Hepatocyte (in vitro differentiated cells): Measurements from ENCODE around the gene ZNF469. TPM values are rescaled to one million over a fixed set of nuclear protein-coding genes. Genes with fewer than 3 reads are reported as not detected.

Experiments used
- DNase-seq: peaks from one replicate; pipeline ENCODE4 v3.0.0-alpha.2; 2016; ENCODE audit warnings: low spot score
- H2AFZ ChIP-seq: fragments of 200-600 bp; sonication (generic); 2 replicates; pipeline ENCODE4 v1.6.0; 2016; ENCODE audit warnings: antibody characterized with exemption, mild to moderate bottlenecking
- H3K27ac ChIP-seq: fragments of 200-600 bp; sonication (generic); 2 replicates; pipeline ENCODE4 v1.5.1; 2016; ENCODE audit warnings: mild to moderate bottlenecking
- H3K27me3 ChIP-seq: fragments of 200-600 bp; sonication (generic); 2 replicates; pipeline ENCODE4 v1.6.1; 2016
- H3K36me3 ChIP-seq: fragments of 200-600 bp; sonication (generic); replicated peaks from 2 replicates; pipeline ENCODE4 v1.5.1; 2016; ENCODE audit warnings: low read depth; ENCODE audit not compliant: insufficient read depth
- H3K4me1 ChIP-seq: fragments of 200-600 bp; sonication (generic); 2 replicates; pipeline ENCODE4 v1.5.1; 2016; ENCODE audit warnings: mild to moderate bottlenecking, moderate library complexity; ENCODE audit not compliant: insufficient read depth
- H3K4me2 ChIP-seq: fragments of 200-600 bp; sonication (generic); 2 replicates; pipeline ENCODE4 v1.6.0; 2016
- H3K4me3 ChIP-seq: fragments of 200-600 bp; sonication (generic); 2 replicates; pipeline ENCODE4 v1.5.1; 2016; ENCODE audit warnings: mild to moderate bottlenecking
- H3K79me2 ChIP-seq: fragments of 200-600 bp; sonication (generic); 2 replicates; pipeline ENCODE4 v1.6.0; 2017; ENCODE audit warnings: mild to moderate bottlenecking
- H3K9me2 ChIP-seq: fragments of 200-600 bp; sonication (generic); replicated peaks from 2 replicates; pipeline ENCODE4 v1.6.0; 2017; ENCODE audit warnings: mild to moderate bottlenecking; ENCODE audit not compliant: insufficient read depth
- H3K9me3 ChIP-seq: fragments of 200-600 bp; sonication (generic); 2 replicates; pipeline ENCODE4 v1.5.1; 2016; ENCODE audit warnings: low read depth, mild to moderate bottlenecking
- H4K20me1 ChIP-seq: fragments of 200-600 bp; sonication (generic); 2 replicates; pipeline ENCODE4 v1.6.0; 2016; ENCODE audit warnings: mild to moderate bottlenecking; ENCODE audit not compliant: insufficient read depth, poor library complexity, severe bottlenecking
- CTCF ChIP-seq: fragments of 200-600 bp; sonication (generic); IDR thresholded peaks from 2 replicates; pipeline ENCODE4 v1.5.1; 2016; ENCODE audit warnings: antibody characterized with exemption, mild to moderate bottlenecking; ENCODE audit not compliant: poor library complexity
- EZH2 ChIP-seq: fragments of 200-600 bp; sonication (generic); IDR thresholded peaks from 2 replicates; pipeline ENCODE4 v1.6.1; 2016; ENCODE audit warnings: antibody characterized with exemption, mild to moderate bottlenecking, borderline replicate concordance
- EZH2phosphoT487 ChIP-seq: fragments of 200-600 bp; sonication (generic); IDR thresholded peaks from one replicate; pipeline ENCODE4 v1.6.1; 2018; ENCODE audit warnings: antibody characterized with exemption, mild to moderate bottlenecking, low read depth, moderate library complexity; ENCODE audit not compliant: unreplicated experiment, severe bottlenecking
- WGBS: methylation state at CpG from one replicate; pipeline ENCODE4 v1.1.6; 2016; ENCODE audit warnings: low lambda C conversion rate; ENCODE audit errors: missing lambda C conversion rate; 5-methylcytosine and 5-hydroxymethylcytosine counted together
- polyA plus RNA-seq: library from polyadenylated mRNA; unstranded; fragments of >200 nt; fragmentation: Nextera tagmentation; extraction: Ambion mirVana; gene quantifications from 2 replicates; pipeline ENCODE4 v1.2.1, GENCODE V29; 2016
- total RNA-seq: library from RNA; depleted of rRNA; stranded (reverse); fragments of >200 nt; gene quantifications from 2 replicates; pipeline ENCODE4 v1.2.3, GENCODE V29; 2014

Gene ZNF469
- total and polyA plus RNA-seq, 2 experiments from 2014 or later = 1.0 to 1.3 TPM

GRCh38 chr16:88363239-88363891 is 19.4 kb upstream of the ZNF469 start:
- TF ChIP-seq EZH2 (no peak), CTCF (no peak), EZH2phosphoT487 (no peak)
- no peak overlapping the region for H3K4me3 ChIP-seq
- no peak overlapping the region for H3K27ac ChIP-seq
- H3K27me3 ChIP-seq = no peaks in the 10 kb centered on the region
- H3K4me2 ChIP-seq = no peak overlapping the region
- no peaks in the 10 kb centered on the region for H3K4me1 ChIP-seq
- no peak overlapping the region for H2AFZ ChIP-seq
- no peaks in the 10 kb centered on the region for H3K9me2 ChIP-seq
- H3K79me2 ChIP-seq = no peaks in the 10 kb centered on the region
- DNase-seq = no peak
- H3K36me3 ChIP-seq = no peaks in the 10 kb centered on the region
- no peaks in the 10 kb centered on the region for H4K20me1 ChIP-seq
- 45% methylated on average over 2 of the region's 2 CpGs for WGBS
- no peaks in the 10 kb centered on the region for H3K9me3 ChIP-seq

- TF ChIP-seq EZH2phosphoT487 = no peak
- TF ChIP-seq CTCF = no peak
- TF ChIP-seq EZH2 = no peak
- Histone ChIP-seq H4K20me1 (no peaks in the 10 kb centered on the region), H3K27me3 (no peaks in the 10 kb centered on the region), H3K27ac (no peak overlapping the region), H3K9me3 (no peaks in the 10 kb centered on the region), H2AFZ (no peak overlapping the region), H3K4me2 (no peak overlapping the region), H3K4me1 (no peaks in the 10 kb centered on the region), H3K36me3 (no peaks in the 10 kb centered on the region), H3K9me2 (no peaks in the 10 kb centered on the region), H3K79me2 (no peaks in the 10 kb centered on the region), H3K4me3 (no peak overlapping the region)
- WGBS = 93% methylated on average over 6 of the region's 6 CpGs
- DNase-seq = no peak
Observed at GRCh38 chr16:88365244-88365865, 17.4 kb upstream of the ZNF469 start.

GRCh38 chr16:88366032-88366703 is 16.6 kb upstream of the ZNF469 start:
- H4K20me1 ChIP-seq = no peaks in the 10 kb centered on the region
- 85% methylated on average over 3 of the region's 4 CpGs for WGBS
- H3K4me3 ChIP-seq = no peak overlapping the region
- no peak for TF ChIP-seq EZH2phosphoT487
- no peak for TF ChIP-seq EZH2
- no peak for TF ChIP-seq CTCF
- no peak for DNase-seq
- H3K27me3 ChIP-seq = no peaks in the 10 kb centered on the region
- no peaks in the 10 kb centered on the region for H3K36me3 ChIP-seq
- no peak overlapping the region for H2AFZ ChIP-seq
- no peaks in the 10 kb centered on the region for H3K79me2 ChIP-seq
- H3K9me3 ChIP-seq = no peaks in the 10 kb centered on the region
- no peak overlapping the region for H3K27ac ChIP-seq
- H3K4me1 ChIP-seq = no peaks in the 10 kb centered on the region
- no peaks in the 10 kb centered on the region for H3K9me2 ChIP-seq
- H3K4me2 ChIP-seq = no peak overlapping the region
